Neutrophil (primary cell): ENCODE results near the gene ADA.

Experiments used
- H3K27ac ChIP-seq: fragments of 200-600 bp; sonication (generic); 2 replicates; pipeline ENCODE4 v1.5.1; 2016; ENCODE audit warnings: mild to moderate bottlenecking, moderate library complexity
- H3K27me3 ChIP-seq: fragments of 200-600 bp; sonication (generic); 2 replicates; pipeline ENCODE4 v1.6.0; 2016; ENCODE audit warnings: mild to moderate bottlenecking
- H3K36me3 ChIP-seq: fragments of 200-600 bp; sonication (generic); 2 replicates; pipeline ENCODE4 v1.5.1; 2017
- H3K4me1 ChIP-seq, 2 experiments: fragments of 200-600 bp in 1 of 2; sonication (generic) in 1 of 2; 1 replicate in 1 of 2; 2 replicates in 1 of 2; pipeline versions ENCODE4 v1.5.1 to v1.6.1; 2013 to 2016; ENCODE audit warnings: low read depth in 1 of 2, low read length in 1 of 2, mild to moderate bottlenecking in 1 of 2, moderate library complexity in 1 of 2; ENCODE audit not compliant: control insufficient read depth in 1 of 2, insufficient read depth in 1 of 2
- H3K4me3 ChIP-seq, 2 experiments: fragments of 200-600 bp in 1 of 2; sonication (generic) in 1 of 2; 1 replicate in 1 of 2; 2 replicates in 1 of 2; pipeline ENCODE4 v1.5.1; 2013 to 2016; ENCODE audit warnings: low read depth in 1 of 2, low read length in 1 of 2, mild to moderate bottlenecking in 1 of 2, moderate library complexity in 1 of 2
- H3K9me3 ChIP-seq: fragments of 200-600 bp; sonication (generic); 2 replicates; pipeline ENCODE4 v1.5.1; 2016
- TF ChIP-seq, protein P1 (sequence below): fragments of 200-600 bp; sonication (generic); IDR thresholded peaks from 2 replicates; pipeline ENCODE4 v1.5.1; 2016; ENCODE audit warnings: antibody characterized with exemption

Gene ADA

GRCh38 chr20:44649976-44650375, 1.5 kb downstream of the ADA start:
- Histone ChIP-seq H3K4me3 (no peak overlapping the region), H3K27ac (no peak overlapping the region), H3K27me3 (peaks cover 18% of the 10 kb centered on the region), H3K36me3 (no peaks in the 10 kb centered on the region), H3K4me1 (peaks cover 27 to 30% of the 10 kb centered on the region in 2 experiments), H3K9me3 (no peaks in the 10 kb centered on the region)
- TF ChIP-seq, protein P1, sequence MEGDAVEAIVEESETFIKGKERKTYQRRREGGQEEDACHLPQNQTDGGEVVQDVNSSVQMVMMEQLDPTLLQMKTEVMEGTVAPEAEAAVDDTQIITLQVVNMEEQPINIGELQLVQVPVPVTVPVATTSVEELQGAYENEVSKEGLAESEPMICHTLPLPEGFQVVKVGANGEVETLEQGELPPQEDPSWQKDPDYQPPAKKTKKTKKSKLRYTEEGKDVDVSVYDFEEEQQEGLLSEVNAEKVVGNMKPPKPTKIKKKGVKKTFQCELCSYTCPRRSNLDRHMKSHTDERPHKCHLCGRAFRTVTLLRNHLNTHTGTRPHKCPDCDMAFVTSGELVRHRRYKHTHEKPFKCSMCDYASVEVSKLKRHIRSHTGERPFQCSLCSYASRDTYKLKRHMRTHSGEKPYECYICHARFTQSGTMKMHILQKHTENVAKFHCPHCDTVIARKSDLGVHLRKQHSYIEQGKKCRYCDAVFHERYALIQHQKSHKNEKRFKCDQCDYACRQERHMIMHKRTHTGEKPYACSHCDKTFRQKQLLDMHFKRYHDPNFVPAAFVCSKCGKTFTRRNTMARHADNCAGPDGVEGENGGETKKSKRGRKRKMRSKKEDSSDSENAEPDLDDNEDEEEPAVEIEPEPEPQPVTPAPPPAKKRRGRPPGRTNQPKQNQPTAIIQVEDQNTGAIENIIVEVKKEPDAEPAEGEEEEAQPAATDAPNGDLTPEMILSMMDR: no peak

- Histone ChIP-seq H3K9me3 (no peaks in the 10 kb centered on the region), H3K4me3 (no peak overlapping the region), H3K27me3 (peaks cover 18% of the 10 kb centered on the region), H3K27ac (no peak overlapping the region), H3K36me3 (no peaks in the 10 kb centered on the region), H3K4me1 (peaks cover 30 to 39% of the 10 kb centered on the region in 2 experiments)
- TF ChIP-seq, protein P1: no peak
Observed at GRCh38 chr20:44649126-44649525, 2.4 kb downstream of the ADA start.

DNA sequence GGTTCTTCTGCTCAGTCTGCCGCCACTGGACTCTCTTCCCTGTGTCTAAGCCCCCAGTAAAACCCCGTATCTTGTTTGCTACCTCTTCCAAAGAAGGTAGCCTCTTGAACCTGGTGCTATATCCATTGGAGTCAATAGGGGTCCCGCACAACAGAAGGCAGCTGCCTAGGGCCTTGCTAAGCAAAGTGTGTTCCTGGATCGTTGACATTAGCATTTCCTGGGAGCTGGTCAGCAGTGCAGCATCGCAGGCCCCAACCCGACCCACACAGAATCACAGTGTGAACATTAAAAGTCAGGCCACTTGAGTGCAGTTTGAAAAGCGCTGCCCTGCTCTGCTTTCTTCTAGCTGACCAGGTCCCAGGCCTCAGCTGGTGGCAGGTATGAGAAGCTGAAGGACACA, 2.9 kb downstream of the ADA start:
- H3K4me1 ChIP-seq: peaks cover 34 to 43% of the 10 kb centered on the region in 2 experiments
- no peak overlapping the region for H3K27ac ChIP-seq

DNA sequence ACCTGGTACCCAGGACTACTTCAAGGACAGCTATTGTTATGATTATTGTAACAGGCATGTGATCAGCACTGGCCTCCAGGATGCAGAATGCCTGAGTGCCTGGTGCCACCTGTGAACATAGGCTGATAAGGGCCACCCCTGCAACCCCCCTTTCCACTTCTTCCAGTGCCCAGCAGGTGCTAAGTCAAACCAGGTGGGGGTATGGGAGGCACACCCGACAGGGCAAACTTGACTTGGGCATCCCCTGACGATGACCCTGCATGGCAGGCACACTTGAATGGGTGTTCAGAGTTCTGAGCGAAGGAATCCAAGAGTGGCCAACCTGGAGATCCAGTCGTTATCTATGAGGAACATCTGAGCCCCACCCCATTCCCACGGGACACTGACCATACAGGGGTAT, 3.4 kb downstream of the ADA start:
- H3K36me3 ChIP-seq: no peaks in the 10 kb centered on the region
- peaks cover 38 to 47% of the 10 kb centered on the region in 2 experiments for H3K4me1 ChIP-seq
- H3K27me3 ChIP-seq: peaks cover 16% of the 10 kb centered on the region
- no peak overlapping the region for H3K4me3 ChIP-seq
- H3K27ac ChIP-seq: no peak overlapping the region
- no peaks in the 10 kb centered on the region for H3K9me3 ChIP-seq
- TF ChIP-seq, protein P1: no peak

More for the DNA sequence above, 2.9 kb downstream of the ADA start:
- Histone ChIP-seq H3K9me3 (no peaks in the 10 kb centered on the region), H3K4me3 (no peak overlapping the region), H3K36me3 (no peaks in the 10 kb centered on the region), H3K27me3 (peaks cover 18% of the 10 kb centered on the region)
- TF ChIP-seq, protein P1: no peak

DNA sequence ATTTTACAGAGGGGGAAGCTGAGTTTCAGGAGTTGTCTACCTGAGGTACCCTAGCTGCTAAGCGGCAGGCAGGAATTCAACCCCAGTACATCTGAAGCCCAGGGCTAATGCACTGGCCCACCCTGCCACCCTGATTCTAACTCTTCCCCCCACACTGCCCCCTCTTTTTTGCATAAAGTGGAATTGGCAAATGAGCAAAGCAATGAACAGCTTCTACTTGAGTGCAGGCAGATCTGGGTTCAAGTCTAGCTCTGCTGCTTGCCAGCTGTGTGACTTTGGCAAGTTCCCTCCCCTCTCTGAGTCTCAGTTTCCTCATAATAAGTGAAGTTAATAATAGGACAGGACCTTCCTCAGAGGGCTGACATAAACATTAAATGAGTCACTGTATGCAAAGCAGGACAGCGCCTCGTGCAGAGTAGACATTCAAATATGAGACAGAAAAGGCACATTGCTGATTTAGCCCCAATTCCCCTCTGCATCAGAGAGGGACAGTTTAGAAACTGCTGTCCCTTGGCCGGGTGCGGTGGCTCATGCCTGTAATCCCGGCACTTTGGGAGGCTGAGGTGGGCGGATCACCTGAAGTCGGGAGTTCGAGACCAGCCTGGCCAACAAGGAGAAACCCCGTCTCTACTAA, 4.7 kb downstream of the ADA start:
- H3K27ac ChIP-seq: no peak overlapping the region
- H3K4me3 ChIP-seq: no peak overlapping the region
- no peaks in the 10 kb centered on the region for H3K36me3 ChIP-seq
- H3K4me1 ChIP-seq: peaks cover 42 to 53% of the 10 kb centered on the region in 2 experiments
- no peaks in the 10 kb centered on the region for H3K9me3 ChIP-seq
- H3K27me3 ChIP-seq: peaks cover 9% of the 10 kb centered on the region
- TF ChIP-seq, protein P1: no peak
